Left lung (tissue), 10 donors: Measurements from ENCODE around the gene DAB1. TPM values are rescaled to one million over a fixed set of nuclear protein-coding genes. Genes with fewer than 3 reads are reported as not detected.

Experiments used
- ATAC-seq: fragments of 200-7000 bp; cut with Tn5 transposase; one replicate; pipeline ENCODE4 v1.9.1; 2020; ENCODE audit warnings: moderate library complexity
- DNase-seq, 4 donors: peaks; one replicate each; pipeline ENCODE4 v3.0.0-alpha.2; 2013 to 2020
- H3K27ac ChIP-seq, 2 donors: fragments of 200-600 bp; sonication (generic) in 1 of 2; one replicate each; pipeline versions ENCODE4 v1.5.0 to v1.8.0; 2020 to 2021
- H3K27me3 ChIP-seq, 2 donors: fragments of 200-600 bp; sonication (generic) in 1 of 2; one replicate each; pipeline versions ENCODE4 v1.5.0 to v1.8.0; 2020 to 2021
- H3K36me3 ChIP-seq, 2 donors: fragments of 200-600 bp; sonication (generic) in 1 of 2; one replicate each; pipeline versions ENCODE4 v1.5.0 to v1.8.0; 2020 to 2021
- H3K4me1 ChIP-seq, 2 donors: fragments of 200-600 bp; one replicate each; pipeline ENCODE4 v1.8.0; 2021
- H3K4me3 ChIP-seq, 2 donors: fragments of 200-600 bp; sonication (generic) in 1 of 2; one replicate each; pipeline versions ENCODE4 v1.5.0 to v1.8.0; 2020 to 2021; ENCODE audit warnings: mild to moderate bottlenecking in 1 of 2
- H3K9me3 ChIP-seq, 2 donors: fragments of 200-600 bp; sonication (generic) in 1 of 2; one replicate each; pipeline versions ENCODE4 v1.5.0 to v1.8.0; 2020 to 2021
- intact Hi-C, 2 donors: fragments of 100-400 bp; cut with DNase I; formaldehyde crosslinking; loops; one replicate each; pipeline versions ENCODE4 v1.11.2 to v1.14.2; 2022
- polyA plus RNA-seq, 6 donors: library from polyadenylated mRNA; unstranded; fragments of 120-200 nt; gene quantifications; one replicate each; pipeline ENCODE4 v1.2.1, GENCODE V29; 2013; ENCODE audit not compliant: insufficient read length in 6 of 6
- total RNA-seq, 2 donors: library from RNA; stranded (reverse); fragmentation: NEBNext Ultra II Directional; extraction: Animal tissue kit (Norgen Biotek cat#: 25700); gene quantifications; one replicate each; pipeline ENCODE4 v1.2.1, GENCODE V29; 2021
- TF ChIP-seq, protein P1 (sequence below), 2 donors: fragments of 200-600 bp; sonication (generic) in 1 of 2; IDR thresholded peaks; one replicate each; pipeline versions ENCODE4 v1.5.0 to v1.8.0; 2021; ENCODE audit warnings: antibody characterized with exemption in 2 of 2
- donor health status: DM: no; HTN: yes; CAD: no.
- donor health status: DM: no; HTN: no; CAD: no.

The DAB1 gene
- total and polyA plus RNA-seq, 8 donors, result 0.17 to 1.7 (median 1.1) TPM

GRCh38 chr1:57324388-57324787, 99.5 kb downstream of the DAB1 start:
- no peak for ATAC-seq
- intact Hi-C loops, result no loop called here
- TF ChIP-seq, protein P1, sequence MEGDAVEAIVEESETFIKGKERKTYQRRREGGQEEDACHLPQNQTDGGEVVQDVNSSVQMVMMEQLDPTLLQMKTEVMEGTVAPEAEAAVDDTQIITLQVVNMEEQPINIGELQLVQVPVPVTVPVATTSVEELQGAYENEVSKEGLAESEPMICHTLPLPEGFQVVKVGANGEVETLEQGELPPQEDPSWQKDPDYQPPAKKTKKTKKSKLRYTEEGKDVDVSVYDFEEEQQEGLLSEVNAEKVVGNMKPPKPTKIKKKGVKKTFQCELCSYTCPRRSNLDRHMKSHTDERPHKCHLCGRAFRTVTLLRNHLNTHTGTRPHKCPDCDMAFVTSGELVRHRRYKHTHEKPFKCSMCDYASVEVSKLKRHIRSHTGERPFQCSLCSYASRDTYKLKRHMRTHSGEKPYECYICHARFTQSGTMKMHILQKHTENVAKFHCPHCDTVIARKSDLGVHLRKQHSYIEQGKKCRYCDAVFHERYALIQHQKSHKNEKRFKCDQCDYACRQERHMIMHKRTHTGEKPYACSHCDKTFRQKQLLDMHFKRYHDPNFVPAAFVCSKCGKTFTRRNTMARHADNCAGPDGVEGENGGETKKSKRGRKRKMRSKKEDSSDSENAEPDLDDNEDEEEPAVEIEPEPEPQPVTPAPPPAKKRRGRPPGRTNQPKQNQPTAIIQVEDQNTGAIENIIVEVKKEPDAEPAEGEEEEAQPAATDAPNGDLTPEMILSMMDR (IDR thresholded peaks at IDR 0.05), result no peak

GRCh38 chr1:57321776-57322175, 102.1 kb downstream of the DAB1 start:
- Histone ChIP-seq H3K27ac (no peak overlapping the region), H3K4me1 (no peaks in the 10 kb centered on the region), H3K27me3 (no peaks in the 10 kb centered on the region), H3K9me3 (no peaks in the 10 kb centered on the region), H3K4me3 (no peak overlapping the region), H3K36me3 (no peaks in the 10 kb centered on the region)
- intact Hi-C loops, result no loop called here
- ATAC-seq, result no peak
- no peak for DNase-seq
- TF ChIP-seq, protein P1 (IDR thresholded peaks at IDR 0.05), result no peak

More at GRCh38 chr1:57324388-57324787, 99.5 kb downstream of the DAB1 start:
- no peak overlapping the region for H3K4me3 ChIP-seq
- no peak overlapping the region for H3K27ac ChIP-seq
- peaks cover 0 to 2% of the 10 kb centered on the region in 2 donors for H3K9me3 ChIP-seq
- H3K4me1 ChIP-seq, result no peaks in the 10 kb centered on the region
- no peaks in the 10 kb centered on the region for H3K36me3 ChIP-seq
- DNase-seq, result no peak
- H3K27me3 ChIP-seq, result no peaks in the 10 kb centered on the region

- intact Hi-C loops, result no loop called here
Measured at GRCh38 chr1:57319791-57320190, 104.1 kb downstream of the DAB1 start.

DNA sequence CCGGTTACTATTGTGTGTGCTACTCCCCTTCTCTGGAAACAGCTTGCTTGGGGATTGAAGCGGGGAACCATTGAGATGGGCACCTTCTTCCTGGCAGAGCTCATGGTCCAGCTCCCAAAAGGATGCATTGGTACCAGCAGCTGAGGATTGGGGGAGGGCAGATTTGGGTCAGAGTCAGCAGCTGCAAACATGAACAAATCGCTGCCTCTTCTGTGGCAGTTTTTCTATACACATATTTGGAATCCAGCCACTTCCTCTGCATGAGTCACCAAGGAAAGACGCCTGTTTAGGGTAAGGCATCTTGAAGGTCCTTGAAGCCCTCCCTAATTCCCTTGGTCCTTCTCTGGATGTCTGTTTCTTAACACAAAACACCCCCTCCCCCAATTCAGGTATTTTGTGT, 104.7 kb downstream of the DAB1 start:
- Histone ChIP-seq H3K4me3 (no peak overlapping the region), H3K9me3 (no peaks in the 10 kb centered on the region), H3K36me3 (no peaks in the 10 kb centered on the region), H3K27ac (no peak overlapping the region), H3K27me3 (no peaks in the 10 kb centered on the region), H3K4me1 (no peaks in the 10 kb centered on the region)
- intact Hi-C loops, result no loop called here
- TF ChIP-seq, protein P1 (IDR thresholded peaks at IDR 0.05), result no peak
- DNase-seq (peak in 2 of 4 donors; percentile 34 to 49), ATAC-seq (no peak)

More at GRCh38 chr1:57319791-57320190, 104.1 kb downstream of the DAB1 start:
- ATAC-seq (no peak), DNase-seq (no peak)
- Histone ChIP-seq H3K27me3 (no peaks in the 10 kb centered on the region), H3K4me1 (no peaks in the 10 kb centered on the region), H3K27ac (no peak overlapping the region), H3K36me3 (no peaks in the 10 kb centered on the region), H3K9me3 (no peaks in the 10 kb centered on the region), H3K4me3 (no peak overlapping the region)
- TF ChIP-seq, protein P1 (IDR thresholded peaks at IDR 0.05), result no peak

GRCh38 chr1:57316861-57317260, 107.0 kb downstream of the DAB1 start:
- Histone ChIP-seq H3K4me1 (no peaks in the 10 kb centered on the region), H3K36me3 (no peaks in the 10 kb centered on the region), H3K27ac (no peak overlapping the region), H3K27me3 (no peaks in the 10 kb centered on the region), H3K9me3 (no peaks in the 10 kb centered on the region), H3K4me3 (no peak overlapping the region)
- ATAC-seq, result no peak
- intact Hi-C loops, result no loop called here
- TF ChIP-seq, protein P1 (IDR thresholded peaks at IDR 0.05), result no peak
- no peak for DNase-seq
